Muscle layer of colon (tissue), 2 donors: ENCODE measurements around the gene SLC16A7.

ENCODE experiments used
- H3K27ac ChIP-seq: one replicate; pipeline ENCODE4 v1.7.0; 2013; ENCODE audit warnings: low read depth, mild to moderate bottlenecking, low read length, moderate library complexity
- H3K27me3 ChIP-seq, 2 donors: one replicate each; pipeline ENCODE4 v1.7.0; 2013; ENCODE audit warnings: low read length in 2 of 2, mild to moderate bottlenecking in 2 of 2; ENCODE audit not compliant: insufficient read depth in 2 of 2, control insufficient read depth in 1 of 2
- H3K36me3 ChIP-seq: one replicate; pipeline ENCODE4 v1.7.0; 2013; ENCODE audit warnings: mild to moderate bottlenecking, low read length; ENCODE audit not compliant: insufficient read depth
- H3K4me1 ChIP-seq: one replicate; pipeline ENCODE4 v1.7.0; 2013; ENCODE audit warnings: mild to moderate bottlenecking, low read length; ENCODE audit not compliant: insufficient read depth
- H3K4me3 ChIP-seq, 2 donors: one replicate each; pipeline ENCODE4 v1.7.0; 2013; ENCODE audit warnings: low read length in 2 of 2, low read depth in 1 of 2, mild to moderate bottlenecking in 1 of 2, moderate library complexity in 1 of 2
- H3K9ac ChIP-seq: one replicate; pipeline ENCODE4 v1.7.0; 2013; ENCODE audit warnings: low read length
- H3K9me3 ChIP-seq: one replicate; pipeline ENCODE4 v1.7.0; 2013; ENCODE audit warnings: mild to moderate bottlenecking, low read length
- donor health status: abdominal sarcoma.
- donor health status: Adenocarcinoma of cecum.

SLC16A7 gene

GRCh38 chr12:59677857-59678256 is 82.0 kb downstream of the SLC16A7 start:
- Histone ChIP-seq H3K9me3 (no peaks in the 10 kb centered on the region), H3K36me3 (no peaks in the 10 kb centered on the region), H3K9ac (no peak overlapping the region), H3K4me1 (no peaks in the 10 kb centered on the region), H3K27me3 (no peaks in the 10 kb centered on the region), H3K4me3 (no peak overlapping the region), H3K27ac (no peak overlapping the region)

- Histone ChIP-seq H3K27me3 (no peaks in the 10 kb centered on the region), H3K36me3 (no peaks in the 10 kb centered on the region), H3K4me3 (no peak overlapping the region), H3K4me1 (no peaks in the 10 kb centered on the region), H3K9ac (no peak overlapping the region), H3K9me3 (no peaks in the 10 kb centered on the region), H3K27ac (no peak overlapping the region)
Observed at GRCh38 chr12:59678759-59679411, 83.1 kb downstream of the SLC16A7 start.

- Histone ChIP-seq H3K4me1 (no peaks in the 10 kb centered on the region), H3K27ac (no peak overlapping the region), H3K9ac (no peak overlapping the region), H3K36me3 (no peaks in the 10 kb centered on the region), H3K27me3 (no peaks in the 10 kb centered on the region), H3K9me3 (no peaks in the 10 kb centered on the region), H3K4me3 (no peak overlapping the region)
Observed at GRCh38 chr12:59689776-59690175, 93.9 kb downstream of the SLC16A7 start.

GRCh38 chr12:59695379-59695778 is 99.5 kb downstream of the SLC16A7 start:
- Histone ChIP-seq H3K27ac (no peak overlapping the region), H3K9ac (no peak overlapping the region), H3K4me1 (no peaks in the 10 kb centered on the region), H3K9me3 (no peaks in the 10 kb centered on the region), H3K4me3 (no peak overlapping the region), H3K36me3 (no peaks in the 10 kb centered on the region), H3K27me3 (no peaks in the 10 kb centered on the region)

- Histone ChIP-seq H3K9me3 (no peaks in the 10 kb centered on the region), H3K9ac (no peak overlapping the region), H3K36me3 (no peaks in the 10 kb centered on the region), H3K4me3 (no peak overlapping the region), H3K27ac (no peak overlapping the region), H3K27me3 (no peaks in the 10 kb centered on the region), H3K4me1 (no peaks in the 10 kb centered on the region)
Observed at GRCh38 chr12:59698600-59698999, 102.8 kb downstream of the SLC16A7 start.

GRCh38 chr12:59699421-59700152 is 103.8 kb downstream of the SLC16A7 start:
- Histone ChIP-seq H3K4me3 (no peak overlapping the region), H3K27ac (no peak overlapping the region), H3K36me3 (no peaks in the 10 kb centered on the region), H3K9ac (no peak overlapping the region), H3K27me3 (no peaks in the 10 kb centered on the region), H3K4me1 (no peaks in the 10 kb centered on the region), H3K9me3 (no peaks in the 10 kb centered on the region)

- no peak overlapping the region for H3K9ac ChIP-seq
- H3K27me3 ChIP-seq: no peaks in the 10 kb centered on the region
- H3K9me3 ChIP-seq: no peaks in the 10 kb centered on the region
- H3K36me3 ChIP-seq: no peaks in the 10 kb centered on the region
- no peak overlapping the region for H3K4me3 ChIP-seq
- no peak overlapping the region for H3K27ac ChIP-seq
- no peaks in the 10 kb centered on the region for H3K4me1 ChIP-seq
Observed at GRCh38 chr12:59700153-59700450, 104.3 kb downstream of the SLC16A7 start.

GRCh38 chr12:59708064-59708463 is 112.2 kb downstream of the SLC16A7 start:
- Histone ChIP-seq H3K36me3 (no peaks in the 10 kb centered on the region), H3K27me3 (no peaks in the 10 kb centered on the region), H3K4me3 (no peak overlapping the region), H3K9ac (no peak overlapping the region), H3K27ac (no peak overlapping the region), H3K4me1 (no peaks in the 10 kb centered on the region), H3K9me3 (no peaks in the 10 kb centered on the region)

- H3K9me3 ChIP-seq: no peaks in the 10 kb centered on the region
- no peaks in the 10 kb centered on the region for H3K4me1 ChIP-seq
- H3K9ac ChIP-seq: no peak overlapping the region
- no peaks in the 10 kb centered on the region for H3K27me3 ChIP-seq
- H3K27ac ChIP-seq: no peak overlapping the region
- no peak overlapping the region for H3K4me3 ChIP-seq
- no peaks in the 10 kb centered on the region for H3K36me3 ChIP-seq
Observed at GRCh38 chr12:59708484-59708883, 112.7 kb downstream of the SLC16A7 start.

GRCh38 chr12:59710004-59710628 is 114.3 kb downstream of the SLC16A7 start:
- H3K9ac ChIP-seq: no peak overlapping the region
- no peaks in the 10 kb centered on the region for H3K27me3 ChIP-seq
- H3K27ac ChIP-seq: no peak overlapping the region
- no peaks in the 10 kb centered on the region for H3K36me3 ChIP-seq
- H3K4me1 ChIP-seq: peaks cover 3% of the 10 kb centered on the region
- H3K9me3 ChIP-seq: no peaks in the 10 kb centered on the region
- H3K4me3 ChIP-seq: no peak overlapping the region

- no peaks in the 10 kb centered on the region for H3K27me3 ChIP-seq
- no peak overlapping the region for H3K27ac ChIP-seq
Observed at GRCh38 chr12:59710964-59711363, 115.1 kb downstream of the SLC16A7 start.

GRCh38 chr12:59715434-59715833 is 119.6 kb downstream of the SLC16A7 start:
- Histone ChIP-seq H3K27ac (no peak overlapping the region), H3K4me3 (no peak overlapping the region)

More at GRCh38 chr12:59710964-59711363, 115.1 kb downstream of the SLC16A7 start:
- Histone ChIP-seq H3K4me3 (no peak overlapping the region), H3K4me1 (peaks cover 5% of the 10 kb centered on the region), H3K36me3 (no peaks in the 10 kb centered on the region), H3K9ac (no peak overlapping the region), H3K9me3 (no peaks in the 10 kb centered on the region)

More at GRCh38 chr12:59715434-59715833, 119.6 kb downstream of the SLC16A7 start:
- Histone ChIP-seq H3K27me3 (no peaks in the 10 kb centered on the region), H3K9ac (no peak overlapping the region), H3K4me1 (peaks cover 5% of the 10 kb centered on the region), H3K36me3 (no peaks in the 10 kb centered on the region), H3K9me3 (no peaks in the 10 kb centered on the region)
